Muscle of arm (tissue), 12 donors: Measurements from ENCODE around the gene CAPZB. TPM values are rescaled to one million over a fixed set of nuclear protein-coding genes. Genes with fewer than 3 reads are reported as not detected.

Source experiments
- DNase-seq: peaks from one replicate; pipeline ENCODE4 v3.0.0-alpha.2; 2013
- polyA plus RNA-seq, 12 donors: library from polyadenylated mRNA; unstranded; fragments of 120-200 nt; gene quantifications; one replicate each; pipeline ENCODE4 v1.2.1, GENCODE V29; 2013; ENCODE audit not compliant: insufficient read length in 12 of 12

CAPZB gene
- polyA plus RNA-seq, 12 donors: 191 to 264 (median 235) TPM; not detected in 1

- DNase-seq: no peak
These were observed 48.4 kb downstream of the CAPZB start for GRCh38 chr1:19436716-19437476.

- no peak for DNase-seq
These were observed 49.4 kb downstream of the CAPZB start for GRCh38 chr1:19435851-19436455.

- DNase-seq: peak; percentile 78
These were observed 50.2 kb downstream of the CAPZB start for GRCh38 chr1:19435181-19435580.

DNA sequence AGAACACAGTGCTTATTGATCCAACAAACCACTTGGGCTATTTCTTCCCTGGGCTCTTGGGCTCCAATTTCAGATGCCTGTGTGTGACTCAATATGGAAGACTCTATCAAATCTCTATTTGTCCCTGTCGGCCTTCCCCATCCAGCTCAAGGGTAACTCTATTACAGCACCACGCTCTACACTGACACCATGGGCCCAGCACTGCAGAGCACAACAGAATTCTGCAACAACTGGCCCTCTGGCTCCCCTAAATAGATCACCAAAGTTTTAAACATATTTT is 51.7 kb downstream of the CAPZB start:
- no peak for DNase-seq

DNA sequence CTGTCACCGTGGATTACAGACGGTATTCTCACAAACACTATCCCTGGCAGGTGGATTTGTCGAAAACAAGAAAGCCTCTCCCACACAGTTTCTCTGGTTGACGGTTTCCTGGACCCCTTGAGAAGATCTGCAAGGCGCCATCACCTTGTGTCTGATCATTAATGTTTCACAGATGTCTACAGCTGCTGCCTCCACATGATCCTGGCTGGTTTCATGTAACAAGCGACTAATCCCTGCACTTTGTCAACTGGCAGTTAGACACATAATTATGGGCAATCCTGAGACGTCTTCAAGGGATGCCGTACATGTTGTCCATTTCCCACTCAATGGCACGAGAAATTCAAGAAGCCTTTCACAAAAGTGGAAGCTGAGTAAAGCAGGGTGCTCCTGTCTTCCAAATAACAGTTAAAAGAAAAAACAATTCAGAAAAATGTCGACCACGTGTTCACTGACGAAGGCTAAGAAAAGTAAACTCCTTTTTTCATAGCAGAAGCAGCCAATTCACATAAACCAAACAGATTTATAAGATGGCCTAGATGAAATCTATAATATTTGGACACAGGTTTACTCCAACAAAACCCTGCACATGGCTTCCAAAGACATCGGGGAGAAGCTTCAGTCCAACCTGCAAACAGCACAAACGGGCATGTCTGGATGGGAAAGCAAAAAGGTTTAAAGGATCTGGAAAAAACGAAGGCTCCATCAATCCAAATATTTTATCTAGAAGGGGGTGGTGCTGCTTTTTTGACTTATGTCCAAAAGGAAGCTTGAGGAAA is 52.2 kb downstream of the CAPZB start:
- no peak for DNase-seq

GRCh38 chr1:19430121-19431068 is 54.9 kb downstream of the CAPZB start:
- no peak for DNase-seq

DNA sequence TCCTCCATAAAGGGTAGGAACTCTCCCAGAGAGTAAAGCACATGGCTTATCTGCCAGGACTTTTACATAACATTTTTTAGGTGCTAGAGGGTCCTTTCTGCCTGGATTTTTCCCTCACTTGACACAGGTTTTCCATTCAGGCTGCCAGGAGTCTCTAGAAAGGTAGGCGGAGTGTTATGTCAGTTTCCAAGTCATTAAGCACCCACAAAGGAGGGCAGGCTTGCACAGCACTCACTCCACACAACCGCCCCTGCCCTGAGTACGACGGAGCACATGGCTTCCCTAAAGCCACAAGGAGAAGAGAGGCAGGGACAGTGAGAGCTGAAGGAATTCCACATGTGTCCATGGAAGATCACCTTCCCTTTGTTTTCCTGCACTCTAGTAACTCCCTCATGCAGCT is 55.7 kb downstream of the CAPZB start:
- DNase-seq: no peak

- DNase-seq: no peak
These were observed 58.1 kb downstream of the CAPZB start for GRCh38 chr1:19427087-19427781.

DNA sequence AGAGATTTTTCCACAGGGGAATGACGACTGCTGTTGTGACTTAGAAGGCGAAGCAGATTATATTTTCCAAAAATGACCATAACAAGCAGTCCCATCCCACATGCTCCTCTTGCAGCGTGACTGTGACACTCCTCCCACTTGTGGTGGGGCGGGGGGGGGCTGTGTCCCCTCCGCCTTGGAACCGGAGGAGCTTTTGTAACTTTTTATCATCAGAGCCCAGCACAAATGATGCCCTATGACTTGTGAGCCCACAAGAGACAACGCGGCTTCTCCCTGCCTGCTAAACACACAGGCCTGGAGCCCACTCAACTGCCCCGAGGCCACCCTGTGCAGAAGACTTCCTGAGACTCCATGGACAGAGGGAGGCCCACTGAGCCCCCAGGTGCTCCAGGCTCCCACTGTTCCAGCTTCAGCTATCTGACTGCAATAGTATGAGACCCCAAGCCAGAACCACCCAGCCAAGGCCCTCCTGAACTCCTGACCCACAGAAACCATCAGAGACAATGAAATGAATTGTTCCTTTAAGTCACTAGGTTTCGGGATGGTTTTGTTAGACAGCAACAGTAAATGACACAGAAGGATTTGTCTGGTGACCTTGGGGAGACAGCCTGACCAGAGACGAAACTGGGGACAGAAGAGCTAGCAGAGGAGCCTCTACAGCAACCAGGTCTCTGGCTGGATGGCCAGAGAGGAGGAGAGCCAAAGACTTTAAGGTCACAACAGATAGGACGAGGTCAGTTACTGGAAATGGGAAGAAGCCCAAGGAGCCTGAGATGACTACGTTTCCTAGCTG is 58.8 kb downstream of the CAPZB start:
- DNase-seq: no peak

DNA sequence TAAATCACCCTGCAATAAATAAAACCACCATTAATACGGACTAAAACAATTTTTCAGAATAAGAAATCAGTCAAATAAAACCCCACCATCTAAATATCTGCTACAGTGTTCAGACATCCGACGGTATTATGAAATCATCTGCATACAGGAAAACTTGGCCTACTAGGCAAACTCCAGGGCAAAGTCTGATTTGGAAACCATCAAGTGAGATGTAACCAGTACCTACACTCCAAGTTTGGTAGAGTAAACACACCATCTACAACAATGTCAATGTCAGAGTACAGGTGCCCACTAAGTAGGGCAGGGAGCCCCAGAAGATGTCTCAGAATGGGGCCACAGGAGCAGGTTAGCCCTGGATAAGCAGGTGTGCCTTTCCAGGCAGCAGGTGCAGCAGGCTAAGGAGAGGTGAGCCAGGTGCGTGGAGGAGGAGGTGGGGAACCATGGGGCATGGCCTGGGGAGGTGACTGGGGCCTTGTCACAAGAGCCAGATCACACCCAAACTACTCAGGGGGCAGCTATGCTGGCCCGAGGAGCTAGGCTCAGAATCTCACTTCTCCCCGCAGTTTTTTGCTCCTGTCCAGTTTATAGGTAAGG is 59.6 kb downstream of the CAPZB start:
- DNase-seq: no peak

GRCh38 chr1:19424651-19425570 is 60.4 kb downstream of the CAPZB start:
- no peak for DNase-seq

DNA sequence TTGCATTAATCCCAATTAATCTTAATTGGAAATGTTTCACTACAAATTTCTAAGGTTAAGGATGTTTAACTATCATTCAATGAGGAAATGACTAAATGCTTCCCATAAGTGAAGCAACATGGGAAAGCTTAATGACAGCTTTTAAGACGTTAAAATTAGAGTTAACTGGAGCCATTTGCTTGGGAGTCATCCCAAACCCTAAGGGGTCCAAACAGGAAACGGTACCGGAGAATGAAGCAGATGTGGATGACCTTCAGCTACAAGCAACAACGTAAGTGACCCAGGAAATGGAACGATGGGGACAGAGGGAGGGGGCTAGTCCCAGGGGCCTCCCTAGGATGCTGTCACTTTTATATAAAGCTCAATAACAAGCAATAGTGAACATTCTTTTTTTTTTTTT is 62.2 kb downstream of the CAPZB start:
- no peak for DNase-seq

DNA sequence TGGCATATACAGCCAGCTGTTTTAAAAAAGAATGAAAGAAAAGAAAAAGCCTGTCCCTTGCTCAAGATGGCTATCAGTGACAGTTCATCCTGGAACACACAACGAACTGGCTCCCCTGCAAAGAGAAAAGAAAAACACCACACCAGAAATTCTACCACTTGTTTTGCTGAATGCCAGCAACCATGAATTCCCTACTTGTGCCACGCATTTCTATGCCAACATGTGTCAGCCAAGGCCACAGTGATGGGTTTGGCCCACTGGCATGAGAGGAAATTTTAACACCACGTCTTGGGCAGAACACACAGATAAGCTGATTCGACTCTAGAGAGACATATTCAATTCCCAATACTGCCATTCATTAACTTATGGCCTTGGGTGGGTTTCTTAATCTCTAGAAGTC is 64.0 kb downstream of the CAPZB start:
- no peak for DNase-seq

GRCh38 chr1:19420606-19421005 is 64.7 kb downstream of the CAPZB start:
- no peak for DNase-seq

- no peak for DNase-seq
These were observed 65.6 kb downstream of the CAPZB start for GRCh38 chr1:19419691-19420090.

- DNase-seq: no peak
These were observed 66.8 kb downstream of the CAPZB start for GRCh38 chr1:19418503-19418971.

GRCh38 chr1:19416921-19417470 is 68.3 kb downstream of the CAPZB start:
- peak; percentile 79 for DNase-seq

- no peak for DNase-seq
These were observed 69.2 kb downstream of the CAPZB start for GRCh38 chr1:19416145-19416544.
